PC-9 (cell line): ENCODE results near the gene EMP2. TPM values are rescaled to one million over a fixed set of nuclear protein-coding genes. Genes with fewer than 3 reads are reported as not detected.

Experiments used
- BruUV-seq: library from RNA; stranded (reverse); fragments of 400-500 nt; replicated peaks from 2 replicates; lab custom pipeline; 2021; lab: Mats Ljungman, UMichigan
- CTCF ChIA-PET: fragments of 300-600 bp; sonication (Branson Sonifier 250); formaldehyde crosslinking; loops from one replicate; lab custom pipeline; 2022; ENCODE audit warnings: antibody characterized with exemption; lab: Charles Lee
- POLR2A ChIA-PET: fragments of 300-600 bp; sonication (Branson Sonifier 250); formaldehyde crosslinking; loops from one replicate; lab custom pipeline; 2022; ENCODE audit warnings: antibody characterized with exemption; ENCODE audit not compliant: unreplicated experiment; lab: Charles Lee
- DNase-seq, 2 experiments: peaks; one replicate each; pipeline versions ENCODE4 v3.0.0 to v3.0.0-alpha.2; 2015 to 2022; ENCODE audit warnings: mixed read lengths in 1 of 2
- H2AFZ ChIP-seq: fragments of 200-600 bp; sonication (generic); 2 replicates; pipeline ENCODE4 v1.8.1; 2017; ENCODE audit warnings: antibody characterized with exemption
- H3F3A ChIP-seq: fragments of 200-600 bp; sonication (generic); 2 replicates; pipeline ENCODE4 v1.8.1; 2017; ENCODE audit warnings: antibody characterized with exemption, mild to moderate bottlenecking, low read depth; ENCODE audit not compliant: insufficient read depth
- H3K27ac ChIP-seq: fragments of 200-600 bp; sonication (generic); 2 replicates; pipeline ENCODE4 v1.6.1; 2016; ENCODE audit warnings: mixed run types
- H3K27me3 ChIP-seq: fragments of 200-600 bp; sonication (generic); 2 replicates; pipeline ENCODE4 v1.6.1; 2016; ENCODE audit warnings: low read depth, mixed run types; ENCODE audit not compliant: insufficient read depth
- H3K36me3 ChIP-seq: fragments of 200-600 bp; sonication (generic); 2 replicates; pipeline ENCODE4 v1.6.1; 2016; ENCODE audit warnings: low read depth, mixed run types
- H3K4me1 ChIP-seq: fragments of 200-600 bp; sonication (generic); replicated peaks from 2 replicates; pipeline ENCODE4 v1.6.1; 2016; ENCODE audit warnings: mixed run types; ENCODE audit not compliant: insufficient read depth
- H3K4me2 ChIP-seq: fragments of 200-600 bp; sonication (generic); 2 replicates; pipeline ENCODE4 v1.6.1; 2017; ENCODE audit warnings: mixed run types
- H3K4me3 ChIP-seq: fragments of 200-600 bp; sonication (generic); 2 replicates; pipeline ENCODE4 v1.6.1; 2016; ENCODE audit warnings: mixed run types
- H3K79me2 ChIP-seq: fragments of 200-600 bp; sonication (generic); 2 replicates; pipeline ENCODE4 v1.6.1; 2017; ENCODE audit warnings: low read depth, mixed run types
- H3K9me2 ChIP-seq: fragments of 200-600 bp; sonication (generic); 2 replicates; pipeline ENCODE4 v1.8.1; 2017; ENCODE audit warnings: mild to moderate bottlenecking; ENCODE audit not compliant: insufficient read depth
- H3K9me3 ChIP-seq: fragments of 200-600 bp; sonication (generic); 2 replicates; pipeline ENCODE4 v1.8.1; 2016; ENCODE audit warnings: low read depth; ENCODE audit not compliant: insufficient read depth
- H4K20me1 ChIP-seq: fragments of 200-600 bp; sonication (generic); 2 replicates; pipeline ENCODE4 v1.8.1; 2017; ENCODE audit not compliant: insufficient read depth
- EZH2 ChIP-seq: fragments of 200-600 bp; sonication (generic); IDR thresholded peaks from 2 replicates; pipeline ENCODE4 v1.8.0; 2017; ENCODE audit warnings: antibody characterized with exemption, low read depth
- intact Hi-C: fragments of 100-400 bp; cut with micrococcal nuclease; formaldehyde crosslinking; loops from one replicate; pipeline ENCODE4 v1.10.0; 2022; ENCODE audit not compliant: unreplicated experiment
- total RNA-seq: library from RNA; stranded (reverse); gene quantifications from 2 replicates; pipeline ENCODE4 v1.2.3, GENCODE V29; 2021
- TF ChIP-seq, protein P1 (sequence below): fragments of 200-600 bp; sonication (generic); conservative IDR thresholded peaks from 2 replicates; pipeline ENCODE4 v1.6.1; 2017; ENCODE audit warnings: mixed run types, antibody characterized with exemption, mild to moderate bottlenecking, moderate library complexity

EMP2 gene
- total RNA-seq, 1 experiment from 2014 or later: 137 TPM

DNA sequence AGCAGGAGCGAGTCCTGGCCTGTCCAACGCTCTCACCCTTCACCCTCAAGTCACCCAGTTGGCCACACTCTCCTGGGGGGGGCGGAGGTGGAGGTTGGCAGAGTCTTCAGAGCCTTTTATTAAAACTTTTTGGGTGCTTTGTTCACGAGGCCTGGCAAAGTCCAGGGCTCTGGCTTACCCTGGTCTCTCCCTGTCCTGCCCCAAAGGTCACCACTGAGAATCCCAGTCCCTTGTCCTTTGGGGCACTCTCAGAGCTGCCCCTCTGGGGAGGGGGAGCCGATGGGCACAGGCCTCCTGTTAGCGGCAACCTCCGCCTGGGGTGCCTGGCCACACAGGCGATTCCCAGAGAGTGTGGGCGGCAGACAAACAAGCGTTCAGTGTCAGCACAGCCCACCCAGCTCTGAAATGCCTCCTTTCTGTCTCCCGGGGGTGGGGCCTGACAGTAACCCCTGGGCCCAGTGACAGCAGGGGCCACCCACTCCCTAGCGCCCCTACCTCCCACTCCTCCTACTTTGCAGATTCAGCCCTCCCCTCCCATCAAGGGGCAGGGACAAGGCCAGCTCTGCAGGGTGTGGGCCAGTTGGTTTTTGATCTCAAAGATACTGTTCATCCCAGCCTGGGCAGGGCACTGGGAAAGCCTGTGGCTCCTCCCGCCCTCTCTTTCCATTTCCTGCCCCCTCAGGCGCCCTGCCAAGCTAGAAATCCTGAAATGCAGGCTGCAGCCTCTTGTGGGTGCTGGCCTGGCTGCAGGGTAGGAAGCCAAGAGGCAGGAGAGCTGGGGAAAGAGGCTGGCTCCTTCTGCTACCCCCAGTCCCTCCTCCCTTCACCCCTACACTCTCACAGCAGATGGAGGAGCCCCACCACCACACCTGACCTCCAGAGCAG, 36.6 kb upstream of the EMP2 start:
- Histone ChIP-seq H3K9me2 (no peaks in the 10 kb centered on the region), H4K20me1 (no peaks in the 10 kb centered on the region), H2AFZ (no peak overlapping the region), H3K27ac (no peak overlapping the region), H3K4me2 (peak overlapping the region; percentile 25), H3K4me1 (peaks cover 26% of the 10 kb centered on the region), H3F3A (no peaks in the 10 kb centered on the region; the same call in 1 of the 2 replicates), H3K27me3 (no peaks in the 10 kb centered on the region), H3K36me3 (no peaks in the 10 kb centered on the region), H3K79me2 (no peaks in the 10 kb centered on the region), H3K9me3 (no peaks in the 10 kb centered on the region), H3K4me3 (no peak overlapping the region)
- intact Hi-C loops: loop anchor here (1.0 kb wide), 3 partner anchors 23 to 260 kb away; partner anchors contain the start of genes CIITA and EMP2
- POLR2A ChIA-PET: interaction anchor here (0.5 to 0.8 kb wide), 4 partner anchors 16 to 77 kb away, joined by 4 to 12 read pairs (median 6); no protein-coding TSS in a partner anchor
- TF ChIP-seq, protein P1, sequence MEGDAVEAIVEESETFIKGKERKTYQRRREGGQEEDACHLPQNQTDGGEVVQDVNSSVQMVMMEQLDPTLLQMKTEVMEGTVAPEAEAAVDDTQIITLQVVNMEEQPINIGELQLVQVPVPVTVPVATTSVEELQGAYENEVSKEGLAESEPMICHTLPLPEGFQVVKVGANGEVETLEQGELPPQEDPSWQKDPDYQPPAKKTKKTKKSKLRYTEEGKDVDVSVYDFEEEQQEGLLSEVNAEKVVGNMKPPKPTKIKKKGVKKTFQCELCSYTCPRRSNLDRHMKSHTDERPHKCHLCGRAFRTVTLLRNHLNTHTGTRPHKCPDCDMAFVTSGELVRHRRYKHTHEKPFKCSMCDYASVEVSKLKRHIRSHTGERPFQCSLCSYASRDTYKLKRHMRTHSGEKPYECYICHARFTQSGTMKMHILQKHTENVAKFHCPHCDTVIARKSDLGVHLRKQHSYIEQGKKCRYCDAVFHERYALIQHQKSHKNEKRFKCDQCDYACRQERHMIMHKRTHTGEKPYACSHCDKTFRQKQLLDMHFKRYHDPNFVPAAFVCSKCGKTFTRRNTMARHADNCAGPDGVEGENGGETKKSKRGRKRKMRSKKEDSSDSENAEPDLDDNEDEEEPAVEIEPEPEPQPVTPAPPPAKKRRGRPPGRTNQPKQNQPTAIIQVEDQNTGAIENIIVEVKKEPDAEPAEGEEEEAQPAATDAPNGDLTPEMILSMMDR: no peak; the same call in 1 of the 2 replicates
- no peak for TF ChIP-seq EZH2
- peak; percentile 63 to 94 for DNase-seq
- CTCF ChIA-PET: interaction anchor here (0.6 to 1.8 kb wide), 4 partner anchors 36 to 262 kb away, joined by 3 to 5 read pairs (median 4); partner anchors contain the start of gene EMP2
- TSS peak; percentile 49 for BruUV-seq

DNA sequence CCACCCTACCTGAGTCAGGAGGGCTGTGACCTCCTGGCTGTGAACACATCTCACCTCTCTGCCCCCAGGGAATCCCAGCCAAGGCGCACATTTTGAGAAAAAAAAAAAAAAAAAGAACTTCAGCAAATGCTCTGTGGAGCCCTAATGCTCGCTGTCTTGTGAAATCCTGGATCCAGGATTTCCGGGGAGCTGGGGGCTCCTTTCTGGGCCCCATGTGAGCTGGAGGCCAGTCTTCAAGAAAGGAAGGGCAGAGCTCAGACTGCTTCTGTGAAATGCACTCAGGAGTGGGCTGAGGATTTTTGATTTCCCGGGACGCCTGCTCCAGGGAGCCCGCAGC, 36.0 kb upstream of the EMP2 start:
- Histone ChIP-seq H3F3A (no peaks in the 10 kb centered on the region; the same call in 1 of the 2 replicates), H3K4me1 (peaks cover 26% of the 10 kb centered on the region), H3K9me2 (no peaks in the 10 kb centered on the region), H3K4me3 (no peak overlapping the region), H3K36me3 (no peaks in the 10 kb centered on the region), H3K79me2 (no peaks in the 10 kb centered on the region), H3K4me2 (peak overlapping the region; percentile 25; the same call in 1 of the 2 replicates), H4K20me1 (no peaks in the 10 kb centered on the region), H3K27me3 (no peaks in the 10 kb centered on the region), H2AFZ (no peak overlapping the region), H3K9me3 (no peaks in the 10 kb centered on the region), H3K27ac (no peak overlapping the region)
- TF ChIP-seq, protein P1: no peak
- TF ChIP-seq EZH2: no peak
- intact Hi-C loops: no loop called here
- BruUV-seq: no TSS peak
- POLR2A ChIA-PET: no interaction called here
- DNase-seq: peak in 1 of 2 experiments; percentile 39
- CTCF ChIA-PET: interaction anchor here (0.6 to 1.6 kb wide), 2 partner anchors 101 to 263 kb away, joined by 4 read pairs; no protein-coding TSS in a partner anchor

DNA sequence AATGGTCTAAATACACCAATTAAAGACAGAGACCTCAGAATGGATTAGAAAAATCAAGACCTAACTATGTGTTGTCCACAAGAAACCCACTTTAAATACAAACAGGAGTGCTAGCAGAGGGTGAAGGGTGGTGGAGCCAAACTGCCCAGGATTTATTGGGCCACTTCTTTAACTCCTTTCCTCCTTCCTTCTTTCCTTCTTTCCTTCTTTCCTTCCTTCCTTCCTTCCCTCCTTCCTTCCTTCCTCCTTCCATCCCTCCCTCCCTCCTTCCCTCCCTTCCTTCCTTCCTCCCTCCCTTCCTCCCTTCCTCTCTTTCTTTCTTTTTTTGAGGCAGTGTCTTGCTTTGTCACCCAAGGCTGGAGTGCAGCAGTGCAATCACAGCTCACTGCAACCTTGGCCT, 34.3 kb upstream of the EMP2 start:
- intact Hi-C loops: no loop called here
- ChIA-PET CTCF (no interaction called here), POLR2A (no interaction called here)
- peaks cover 26% of the 10 kb centered on the region for H3K4me1 ChIP-seq
- no peaks in the 10 kb centered on the region for H3K9me3 ChIP-seq
- H3K4me2 ChIP-seq: no peak overlapping the region
- H3K27me3 ChIP-seq: no peaks in the 10 kb centered on the region
- no peaks in the 10 kb centered on the region for H3K36me3 ChIP-seq
- H3K4me3 ChIP-seq: no peak overlapping the region
- no TSS peak for BruUV-seq
- H4K20me1 ChIP-seq: no peaks in the 10 kb centered on the region
- no peak overlapping the region for H2AFZ ChIP-seq
- H3K27ac ChIP-seq: no peak overlapping the region
- no peaks in the 10 kb centered on the region for H3K79me2 ChIP-seq
- no peak for DNase-seq
- no peaks in the 10 kb centered on the region; the same call in 1 of the 2 replicates for H3F3A ChIP-seq
- H3K9me2 ChIP-seq: no peaks in the 10 kb centered on the region
- no peak for TF ChIP-seq EZH2
